ENCODE data around the gene SEPHS2. TPM values are rescaled to one million over a fixed set of nuclear protein-coding genes. Genes with fewer than 3 reads are reported as not detected.

The SEPHS2 gene
- total and polyA plus RNA-seq, 2 of the 8 experiments (the other 6 are each of a cell fraction or from before 2014, with no cell fraction given): 28.2 to 61.8 TPM

GRCh38 chr16:30421010-30421409, 24.7 kb downstream of the SEPHS2 start (continued):
- no peak for TF ChIP-seq ATF3 (IDR thresholded peaks at IDR 0.05; ENCODE audit: insufficient read depth, low read depth, low read length)
- no peak for TF ChIP-seq SRF (IDR thresholded peaks at IDR 0.05; ENCODE audit: low read depth, low read length)
- no peak for TF ChIP-seq RBBP5 (IDR thresholded peaks at IDR 0.05; ENCODE audit: borderline replicate concordance, low read depth, low read length)
- TF ChIP-seq BRCA1 (IDR thresholded peaks at IDR 0.05; ENCODE audit: low read depth, low read length): no peak
- no peak for TF ChIP-seq ASH2L (IDR thresholded peaks at IDR 0.05; ENCODE audit: low read length)
- TF ChIP-seq SAP30 (IDR thresholded peaks at IDR 0.05; ENCODE audit: insufficient read depth, insufficient replicate concordance, low read length): no peak
